Neural progenitor cell (in vitro differentiated cells): Measurements from ENCODE around the gene SMYD2.

Experiments used
- EZH2phosphoT487 ChIP-seq: fragments of 200-600 bp; sonication (generic); IDR thresholded peaks from 2 replicates; pipeline ENCODE4 v1.6.1; 2017; ENCODE audit warnings: antibody characterized with exemption
- TF ChIP-seq, protein P1 (sequence below): fragments of 200-600 bp; sonication (generic); IDR thresholded peaks from 2 replicates; pipeline ENCODE4 v1.5.1; 2017; ENCODE audit warnings: antibody characterized with exemption, mild to moderate bottlenecking

GRCh38 chr1:214341932-214342331 is 61.0 kb downstream of the SMYD2 start:
- TF ChIP-seq EZH2phosphoT487: no peak
- TF ChIP-seq, protein P1, sequence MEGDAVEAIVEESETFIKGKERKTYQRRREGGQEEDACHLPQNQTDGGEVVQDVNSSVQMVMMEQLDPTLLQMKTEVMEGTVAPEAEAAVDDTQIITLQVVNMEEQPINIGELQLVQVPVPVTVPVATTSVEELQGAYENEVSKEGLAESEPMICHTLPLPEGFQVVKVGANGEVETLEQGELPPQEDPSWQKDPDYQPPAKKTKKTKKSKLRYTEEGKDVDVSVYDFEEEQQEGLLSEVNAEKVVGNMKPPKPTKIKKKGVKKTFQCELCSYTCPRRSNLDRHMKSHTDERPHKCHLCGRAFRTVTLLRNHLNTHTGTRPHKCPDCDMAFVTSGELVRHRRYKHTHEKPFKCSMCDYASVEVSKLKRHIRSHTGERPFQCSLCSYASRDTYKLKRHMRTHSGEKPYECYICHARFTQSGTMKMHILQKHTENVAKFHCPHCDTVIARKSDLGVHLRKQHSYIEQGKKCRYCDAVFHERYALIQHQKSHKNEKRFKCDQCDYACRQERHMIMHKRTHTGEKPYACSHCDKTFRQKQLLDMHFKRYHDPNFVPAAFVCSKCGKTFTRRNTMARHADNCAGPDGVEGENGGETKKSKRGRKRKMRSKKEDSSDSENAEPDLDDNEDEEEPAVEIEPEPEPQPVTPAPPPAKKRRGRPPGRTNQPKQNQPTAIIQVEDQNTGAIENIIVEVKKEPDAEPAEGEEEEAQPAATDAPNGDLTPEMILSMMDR: peak; percentile 10
